ENCODE measurements around the gene MCIDAS. TPM values are rescaled to one million over a fixed set of nuclear protein-coding genes. Genes with fewer than 3 reads are reported as not detected.

Gene MCIDAS
- total RNA-seq, result not detected
- long read RNA-seq, result 0 reads

DNA sequence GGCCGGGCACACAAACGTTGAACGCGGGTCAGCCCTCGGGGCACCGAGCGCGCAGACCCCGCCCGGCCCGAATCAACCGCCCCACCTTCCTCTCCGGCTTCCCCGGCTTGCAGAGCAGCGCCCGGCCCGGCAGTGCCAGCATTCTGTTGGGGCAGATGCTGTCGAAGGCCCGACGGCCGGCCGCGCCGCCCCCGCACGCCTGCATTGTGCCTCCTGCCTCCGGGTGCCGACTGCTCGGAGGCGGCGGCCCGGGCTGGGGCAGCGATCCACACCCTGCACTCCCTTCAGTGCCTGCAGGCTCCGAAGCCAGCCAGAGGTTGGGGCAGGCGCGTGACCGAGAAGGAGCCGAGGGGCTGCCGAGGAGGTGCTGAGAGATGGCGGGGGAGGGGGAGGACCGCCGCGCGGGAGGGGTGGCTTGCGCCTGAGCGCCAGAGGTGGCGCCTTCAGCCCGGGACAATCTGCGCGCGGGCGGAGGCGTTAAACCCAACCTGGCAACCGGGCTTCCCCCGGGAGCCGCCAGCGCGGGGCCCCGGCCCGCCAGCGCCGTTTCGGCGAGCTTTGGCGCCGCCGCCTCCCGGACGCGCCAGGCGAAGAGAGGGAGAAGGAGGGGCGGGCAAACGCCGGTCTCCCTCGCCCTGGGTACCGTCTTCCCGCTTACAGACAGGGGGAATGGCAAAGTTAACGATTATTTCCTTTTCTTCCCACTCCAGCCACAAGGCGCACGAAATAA, at the start of gene MCIDAS:
Gene MCIDAS (minus strand): TSS at position 382 of the 730 bp plus-strand sequence. CDS start 177 bp downstream, at position 205.
- DNase-seq (ENCODE audit: low spot score), result no peak

DNA sequence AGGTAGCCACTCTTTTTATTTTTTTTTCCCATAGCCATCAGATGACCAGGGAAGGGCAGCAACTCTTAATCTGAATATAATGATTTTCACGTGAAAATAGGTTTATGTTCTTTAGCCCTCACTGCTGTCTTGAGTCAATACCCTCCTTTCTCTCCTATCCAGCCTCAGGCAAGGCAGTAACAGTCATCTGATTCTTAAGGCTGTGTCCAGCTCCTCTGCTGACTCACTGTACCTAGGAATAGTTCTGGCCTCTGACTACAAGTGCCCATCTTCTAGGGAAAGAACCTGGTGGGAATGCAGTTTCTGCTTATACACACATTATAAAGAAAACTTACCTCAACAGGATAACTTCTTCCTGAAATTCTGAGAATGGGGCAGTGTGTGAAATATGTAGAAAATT, 49.7 kb upstream of the MCIDAS start:
- no peak for DNase-seq (ENCODE audit: low spot score)

DNA sequence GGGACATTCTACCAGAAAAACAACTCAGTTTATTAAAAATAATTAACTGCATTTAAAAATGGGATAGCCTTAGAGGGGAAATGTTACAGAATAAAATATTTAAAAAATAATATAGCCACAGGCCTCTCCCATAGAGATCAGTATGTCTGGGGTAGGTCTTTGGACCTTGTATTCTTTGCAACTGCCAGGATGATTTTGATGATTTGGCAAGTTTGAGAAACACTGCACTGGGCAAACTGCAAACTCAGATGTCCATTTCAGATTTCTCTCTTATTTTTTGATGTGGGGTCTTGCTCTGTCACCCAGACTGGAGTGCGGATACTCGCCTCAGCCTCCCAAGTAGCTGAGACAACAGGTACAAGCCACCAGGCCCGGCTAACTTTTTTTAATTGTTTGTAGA, 31.2 kb upstream of the MCIDAS start:
- no peak for DNase-seq (ENCODE audit: low spot score)

DNA sequence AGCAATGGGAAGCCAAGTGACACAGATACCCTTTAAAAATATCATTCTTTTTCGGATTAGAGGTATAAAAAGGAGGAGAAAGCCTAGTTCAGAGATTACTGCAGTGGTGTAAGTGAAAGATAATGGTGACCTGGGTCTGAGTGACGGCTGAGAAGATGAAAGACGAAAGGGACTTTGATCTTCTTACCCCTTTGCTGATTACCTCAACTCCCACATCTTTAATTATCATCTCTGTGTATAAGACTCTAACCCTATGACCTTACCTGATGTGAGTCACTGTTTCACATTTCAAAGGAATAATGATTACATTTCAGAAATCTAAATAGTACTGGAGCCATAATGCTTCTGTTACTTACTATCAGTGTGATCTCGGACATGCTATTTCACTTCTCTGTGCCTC, 27.7 kb upstream of the MCIDAS start:
- DNase-seq (ENCODE audit: low spot score), result no peak

DNA sequence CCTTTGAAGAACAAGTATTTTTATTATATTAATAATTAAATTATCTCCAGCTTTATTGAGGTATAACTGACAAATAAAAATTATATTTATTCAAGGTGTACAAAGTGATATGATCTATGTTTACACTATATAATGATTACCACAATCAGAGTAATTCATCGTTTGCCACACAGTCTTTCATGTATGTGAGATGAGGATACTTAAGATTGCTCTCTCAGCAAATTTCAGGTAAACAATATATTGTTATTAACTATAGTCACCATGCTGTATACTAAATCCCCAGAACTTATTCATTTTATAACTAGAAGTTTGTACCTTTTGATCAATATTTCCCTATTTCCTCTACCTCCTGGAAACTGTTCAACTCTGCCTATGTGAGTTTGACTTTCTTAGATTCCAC, 22.9 kb upstream of the MCIDAS start:
- DNase-seq (ENCODE audit: low spot score), result no peak

DNA sequence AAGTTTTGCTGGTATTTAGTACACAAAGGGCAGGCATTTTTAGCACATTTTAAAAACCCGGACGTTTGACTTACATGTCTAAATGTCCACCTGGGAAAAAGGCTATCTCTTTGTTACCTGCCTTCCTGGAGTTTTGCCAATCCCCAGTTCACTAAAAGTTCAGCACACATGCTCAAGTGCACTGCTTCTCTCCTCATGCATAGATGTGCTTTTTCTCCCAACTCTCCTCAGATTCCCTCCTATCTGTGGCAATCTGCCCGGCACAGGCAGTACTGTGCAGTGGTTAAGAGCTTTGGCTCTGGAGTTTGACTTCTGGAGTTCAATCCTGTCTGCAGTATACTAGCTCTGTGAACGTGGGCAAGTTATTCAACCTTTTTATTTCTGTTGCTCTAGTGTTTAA, 14.6 kb upstream of the MCIDAS start:
- DNase-seq (ENCODE audit: low spot score), result peak; percentile 51

DNA sequence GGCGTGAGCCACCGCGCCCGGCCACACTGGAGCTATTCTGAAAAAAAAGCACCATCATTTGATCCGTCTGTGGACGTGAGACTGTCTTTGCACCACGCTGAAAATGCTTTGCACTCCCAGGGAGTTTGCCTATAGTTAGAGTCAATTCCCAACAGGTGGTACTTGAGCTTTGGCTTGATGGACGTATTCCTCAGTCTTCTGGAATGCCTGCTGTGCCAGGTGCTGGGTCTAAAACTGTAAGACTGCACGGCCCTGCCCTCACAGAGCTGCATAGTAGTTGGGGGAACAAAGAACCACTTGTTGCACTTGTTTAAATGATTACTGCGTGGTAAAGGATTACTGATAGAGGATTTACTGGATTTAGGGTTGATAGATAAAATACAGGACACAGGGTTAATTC, 9.7 kb upstream of the MCIDAS start:
- DNase-seq (ENCODE audit: low spot score), result no peak

DNA sequence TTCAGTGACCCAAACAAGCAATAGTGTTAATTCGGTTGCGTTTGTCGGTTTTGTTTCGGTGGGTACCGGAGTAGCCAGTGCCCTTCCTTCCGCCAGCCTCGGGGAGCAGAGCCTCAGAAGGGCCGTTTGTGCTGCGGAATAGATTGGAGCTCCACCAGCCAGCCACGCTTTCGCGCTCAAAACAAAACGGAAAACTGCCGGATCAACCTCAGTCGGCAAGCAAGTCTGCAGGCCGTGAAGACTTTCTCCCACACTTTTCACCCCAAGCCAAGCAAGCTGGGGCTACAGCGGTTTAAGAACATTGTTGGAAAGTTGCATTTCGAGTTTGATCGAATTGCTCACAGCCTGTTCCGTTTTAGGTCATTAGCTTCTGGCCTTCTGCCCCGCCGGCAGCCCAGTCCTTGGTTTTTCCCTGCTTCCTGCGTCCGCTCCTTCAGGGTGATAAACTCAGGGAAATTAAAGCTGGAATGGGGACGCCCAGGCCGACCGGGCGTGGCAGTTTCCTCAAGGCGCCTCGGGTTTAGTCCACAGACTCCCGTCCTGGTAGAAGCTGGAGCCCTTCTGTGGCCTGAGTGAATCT, 7.1 kb upstream of the MCIDAS start:
- DNase-seq (ENCODE audit: low spot score), result no peak

DNA sequence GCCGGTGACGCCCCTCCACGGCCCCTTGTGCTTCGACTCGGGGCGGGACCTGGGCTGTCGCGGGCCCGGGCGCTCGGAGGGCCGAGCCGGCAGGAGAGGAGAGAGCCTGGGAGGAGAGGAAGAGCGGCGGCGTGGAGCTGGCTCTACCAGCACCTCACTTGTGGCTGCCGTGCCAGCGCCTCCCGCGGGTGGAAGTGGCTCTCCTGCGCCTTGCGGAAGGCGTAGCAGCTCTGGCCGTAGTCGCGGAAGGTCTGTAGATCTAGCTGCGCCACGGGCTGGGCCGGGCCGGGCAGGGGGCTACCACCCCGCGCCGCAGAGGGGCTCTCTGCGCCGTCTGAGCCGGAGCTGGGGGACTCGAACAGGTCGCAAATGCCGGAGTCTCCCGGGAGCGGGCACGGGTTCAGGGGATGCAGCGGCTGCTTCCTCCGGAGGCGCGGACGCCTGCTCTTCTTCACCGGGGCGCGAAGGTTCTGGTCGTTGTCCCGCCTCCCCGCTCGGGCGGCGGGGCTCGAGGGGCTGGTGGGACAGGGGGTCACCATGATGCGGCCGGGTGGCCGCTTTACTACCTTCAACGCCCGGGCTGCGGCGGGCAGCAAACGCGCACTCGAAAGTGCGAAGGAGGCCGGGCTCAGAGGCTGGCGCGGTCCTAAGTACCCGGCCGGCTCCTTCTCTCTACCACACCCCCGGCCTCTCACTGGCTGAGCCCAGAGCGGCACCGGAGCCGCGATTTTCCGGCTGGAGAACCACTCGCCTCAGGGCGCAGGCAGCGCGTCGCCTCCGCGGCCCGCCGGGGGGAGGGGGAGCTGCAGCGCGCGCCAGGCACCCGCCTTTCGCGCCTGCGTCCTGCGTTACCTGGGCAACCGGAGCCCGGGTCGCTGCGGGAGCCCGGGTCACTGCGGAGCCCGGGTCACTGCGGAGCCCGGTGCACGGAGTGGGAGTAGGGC, 6.1 kb upstream of the MCIDAS start, which contains the start of gene CCNO:
Gene CCNO (minus strand): TSS at position 624 of the 944 bp plus-strand sequence. CDS start 85 bp downstream, at position 539.
- no peak for DNase-seq (ENCODE audit: low spot score)

DNA sequence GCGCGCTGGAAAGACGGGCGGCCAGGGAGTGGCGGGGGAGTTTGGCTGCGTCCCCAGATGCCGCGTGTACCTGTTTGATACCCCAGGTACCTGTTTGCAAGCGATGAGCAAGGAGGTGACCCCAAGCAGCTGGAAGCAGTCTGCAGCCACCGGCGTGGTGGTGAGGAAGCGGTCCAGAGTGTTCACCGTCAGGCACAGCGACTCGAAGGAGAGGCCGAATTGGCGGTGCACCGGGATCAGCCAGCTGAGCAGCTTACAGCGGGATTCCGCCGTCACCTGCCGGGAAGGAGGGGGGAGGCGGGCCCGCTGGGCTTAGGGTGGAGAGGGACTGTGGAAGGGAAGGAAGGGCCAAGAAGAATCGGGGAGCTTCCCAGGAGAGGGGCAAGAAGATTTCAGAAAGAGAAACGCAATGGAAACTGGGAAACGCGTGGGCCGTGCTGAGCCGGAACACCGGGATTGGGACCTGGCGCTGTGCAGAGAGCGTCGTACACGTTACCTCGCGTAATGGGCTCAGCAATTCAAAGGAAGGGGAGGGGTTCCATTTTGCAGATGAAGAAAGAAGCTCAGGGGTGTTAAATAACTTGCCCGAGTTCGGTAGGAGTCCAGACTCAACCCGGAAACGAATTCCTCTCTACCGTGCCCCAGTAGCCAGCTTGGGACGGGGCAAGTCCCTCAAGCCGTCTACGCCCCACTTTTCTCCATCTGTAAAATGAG, 5.3 kb upstream of the MCIDAS start:
- DNase-seq (ENCODE audit: low spot score), result no peak

DNA sequence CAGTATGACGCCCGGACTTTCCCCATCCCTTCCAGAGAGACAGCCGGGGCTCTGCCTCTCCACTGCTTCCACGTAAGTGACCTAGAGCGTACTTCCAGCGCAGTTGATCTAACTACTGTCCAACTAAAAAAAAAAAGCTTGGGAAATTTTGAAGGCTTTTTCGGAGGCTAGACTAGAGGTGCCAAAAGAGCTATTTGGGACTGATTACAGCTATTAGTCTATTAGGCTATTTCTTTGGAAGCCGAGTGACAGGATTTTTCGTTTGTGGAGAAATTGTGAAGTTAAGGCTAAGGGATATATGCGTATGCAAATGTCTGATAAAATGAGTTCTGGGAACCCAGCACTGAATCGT, 4.8 kb upstream of the MCIDAS start:
- no peak for DNase-seq (ENCODE audit: low spot score)

DNA sequence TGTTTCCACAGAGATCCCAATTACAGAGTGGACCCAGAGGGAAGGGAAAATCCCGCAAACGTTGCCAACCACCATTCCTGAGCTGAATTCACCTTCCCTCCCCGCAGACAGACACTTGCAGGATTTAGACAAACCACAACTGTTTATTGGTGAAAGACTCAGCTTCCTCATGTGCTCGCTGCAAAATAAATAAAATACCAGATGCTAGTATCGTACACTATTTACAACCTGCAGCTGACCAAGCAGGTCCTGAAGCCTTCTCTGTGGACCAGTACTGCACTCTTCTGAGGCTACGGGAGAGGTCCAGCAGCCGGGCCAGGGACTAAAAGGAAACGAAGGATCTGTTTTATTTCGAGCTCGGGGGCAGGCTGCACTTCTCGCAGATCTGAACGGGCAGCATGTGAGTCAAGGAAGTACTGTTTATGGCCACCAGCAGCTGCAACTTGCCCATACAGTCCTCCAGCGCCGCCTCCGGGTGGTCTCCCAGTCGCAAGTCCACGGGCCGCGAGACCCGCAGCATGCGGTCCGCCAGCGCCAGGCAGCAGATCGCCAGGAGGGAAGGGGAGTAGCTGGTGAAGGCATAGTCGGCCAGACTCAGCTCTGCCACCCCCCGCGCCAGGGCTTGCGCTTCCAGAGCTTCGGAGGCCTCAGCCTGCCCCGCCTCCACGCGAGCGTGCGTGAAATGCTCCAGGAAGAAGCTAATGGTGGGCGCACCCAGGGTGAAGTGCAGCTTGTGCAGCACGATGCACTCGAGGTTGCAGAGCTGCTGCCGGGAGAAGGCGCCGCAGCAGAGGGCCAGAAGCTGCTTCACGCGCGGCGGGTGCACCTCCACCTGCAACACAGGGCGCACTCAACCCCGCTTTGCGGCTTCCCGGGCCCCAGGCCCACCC, 4.2 kb upstream of the MCIDAS start:
- no peak for DNase-seq (ENCODE audit: low spot score)

DNA sequence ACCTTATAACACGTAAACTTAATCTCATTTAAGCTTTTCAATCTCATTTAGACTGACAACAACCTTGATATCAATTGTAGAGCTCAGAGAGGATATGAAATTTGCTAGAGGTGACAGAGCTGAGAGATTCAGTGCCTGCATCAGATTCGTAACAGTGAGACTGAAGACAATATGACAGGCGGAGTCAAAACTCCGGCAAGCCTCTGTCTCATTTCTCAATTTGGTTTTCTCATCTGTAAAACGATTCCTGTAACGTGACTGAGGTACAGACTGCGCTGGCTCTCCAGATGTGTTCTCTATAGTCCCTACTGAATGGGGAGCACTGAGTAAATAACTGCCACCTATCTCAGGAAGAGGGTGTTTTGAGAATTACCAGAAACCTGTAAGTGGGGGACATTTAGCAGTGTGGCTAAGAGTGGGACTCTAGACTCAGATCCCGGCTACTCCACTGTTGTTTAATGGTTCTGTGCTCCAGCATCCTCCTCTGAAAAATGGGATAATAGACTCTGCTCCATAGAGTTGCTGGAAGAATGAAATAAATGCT, 3.0 kb upstream of the MCIDAS start:
- no peak for DNase-seq (ENCODE audit: low spot score)

DNA sequence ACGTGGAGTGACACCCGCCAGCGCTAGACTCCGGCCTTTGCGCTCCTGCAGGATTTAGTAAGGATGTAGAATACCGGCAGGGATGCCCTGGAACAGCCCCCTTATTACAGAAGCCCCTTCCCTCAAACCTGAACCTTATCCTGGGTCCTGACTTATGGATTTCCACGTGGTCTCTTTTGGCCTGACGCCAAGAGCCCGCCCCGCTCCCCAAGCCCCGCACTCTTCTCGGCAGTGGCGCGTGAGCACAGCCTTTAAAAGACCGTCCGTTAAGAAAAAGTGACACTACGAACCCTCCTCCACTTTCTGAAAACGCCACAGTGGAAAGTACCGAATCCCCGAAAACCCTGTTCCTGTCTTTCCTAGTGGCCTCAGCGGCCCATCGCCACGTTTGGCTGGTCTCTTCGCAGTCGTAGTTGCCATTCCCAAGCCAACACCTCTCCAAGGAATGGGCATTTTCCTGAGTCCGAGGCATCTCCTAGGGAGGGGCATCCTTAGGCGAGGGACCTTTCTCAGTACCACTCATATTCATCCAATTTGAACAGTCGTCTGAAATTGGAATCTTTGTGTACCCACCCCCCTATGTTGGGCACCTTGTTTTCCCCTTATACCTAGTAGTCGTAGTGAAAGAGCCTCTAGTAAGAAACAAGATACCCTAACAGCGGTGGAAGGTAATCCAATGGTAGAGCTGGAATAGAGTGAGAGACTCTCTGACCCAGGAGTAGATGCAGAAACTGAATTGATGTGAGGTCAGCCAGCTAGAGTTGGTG, 732 bp upstream of the MCIDAS start:
- DNase-seq (ENCODE audit: low spot score), result no peak

DNA sequence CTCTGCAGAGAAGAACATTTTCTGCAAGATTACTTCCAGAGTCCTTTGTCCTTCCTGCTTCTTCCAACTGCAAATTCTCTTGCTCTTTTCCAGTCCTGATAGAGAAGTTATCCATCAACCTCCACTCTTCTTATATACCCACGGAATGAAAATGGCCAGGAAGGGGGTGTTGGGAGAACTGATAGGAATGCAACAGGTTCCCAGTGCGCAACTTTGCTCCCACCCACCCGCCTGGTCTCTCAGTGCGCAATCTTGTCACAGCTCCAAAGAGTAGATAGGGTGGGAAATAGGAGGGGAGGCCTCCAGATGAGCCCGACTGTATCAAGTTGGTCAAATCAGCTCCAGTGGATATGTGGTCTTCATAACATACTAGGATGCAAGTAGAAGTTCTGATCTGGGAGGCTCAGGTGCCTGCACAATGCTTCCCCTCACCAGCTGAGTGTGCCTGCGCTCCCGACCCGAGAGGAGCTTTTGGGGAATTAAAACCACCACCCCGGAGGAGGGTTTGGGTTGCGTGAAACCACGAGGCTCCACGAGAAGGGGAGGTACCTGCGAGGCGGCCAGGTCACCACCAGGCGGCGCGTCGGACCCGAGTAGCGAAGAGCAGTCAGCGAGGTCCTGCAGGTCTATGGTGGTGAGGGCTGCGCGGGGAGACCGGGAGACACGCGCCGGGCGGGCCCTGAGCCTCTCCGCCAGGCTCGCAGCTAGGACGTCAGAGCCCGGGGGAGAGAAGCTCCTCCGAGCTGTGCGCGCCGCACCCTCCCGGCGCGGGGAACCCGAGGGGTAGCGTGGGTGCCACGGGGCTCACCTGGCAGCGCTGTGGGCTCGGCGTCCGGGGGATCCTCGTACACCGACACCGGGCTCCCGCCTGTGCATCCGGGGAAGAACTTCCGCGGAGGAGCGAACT, 835 bp downstream of the MCIDAS start:
- no peak for DNase-seq (ENCODE audit: low spot score)

DNA sequence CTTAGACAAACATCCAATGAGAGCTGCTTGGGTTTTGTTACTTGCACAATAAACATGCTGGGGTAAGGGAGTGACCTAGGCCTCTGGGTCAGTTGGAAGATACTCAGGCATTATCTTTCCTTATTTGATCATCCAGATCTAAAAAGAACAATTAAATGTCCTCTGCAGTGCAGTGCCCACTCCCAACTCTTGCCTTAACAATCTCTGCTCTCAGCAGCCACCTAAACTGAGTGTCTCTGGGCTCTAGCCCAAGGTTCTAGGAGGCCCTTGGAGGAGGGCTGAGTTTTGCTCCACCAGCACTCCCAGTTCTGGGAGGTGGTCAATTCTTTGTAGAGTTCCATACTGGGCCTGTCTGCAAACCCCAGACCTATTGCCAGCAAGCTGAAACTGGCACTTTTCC, 1.8 kb downstream of the MCIDAS start:
- DNase-seq (ENCODE audit: low spot score), result no peak

DNA sequence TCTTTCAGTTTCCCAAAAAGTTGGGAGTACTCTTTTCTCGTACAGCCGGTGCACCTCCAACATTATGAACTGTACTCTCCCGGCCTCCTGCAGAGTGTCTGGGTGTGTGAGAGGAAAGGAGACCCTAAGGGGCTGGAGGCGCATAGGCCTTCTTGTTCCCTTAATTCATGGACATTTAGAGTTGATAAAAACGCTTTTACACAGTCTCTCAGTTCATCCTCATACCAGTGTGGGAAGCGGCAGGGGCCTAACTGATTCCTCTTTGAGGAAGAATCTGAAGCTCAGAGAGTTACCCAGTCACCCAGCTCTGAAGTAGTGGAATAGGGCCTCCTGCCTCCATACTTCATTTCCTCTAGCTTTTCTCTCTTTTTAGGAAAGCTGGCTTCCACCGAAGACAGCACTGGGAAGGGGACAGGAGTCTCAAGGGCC, 3.3 kb downstream of the MCIDAS start:
- DNase-seq (ENCODE audit: low spot score), result no peak
